NCI-H2107 treated with DMSO at 0.1 percent for 48 hours (cell line): ENCODE results near the gene ADAMTSL1.

ENCODE experiments used
- DNase-seq: peaks from one replicate; lab custom pipeline; 2025; ENCODE audit not compliant: unreplicated experiment; lab: John Stamatoyannopoulos, UW

Gene ADAMTSL1

GRCh38 chr9:18473652-18474279 lies at the start of gene ADAMTSL1:
Gene ADAMTSL1 (plus strand): TSS chr9:18474153. CDS start chr9:18474233, 80 bp downstream.
- peak; percentile 89 for DNase-seq

- DNase-seq: no peak
Observed at GRCh38 chr9:18427691-18428090, 46.3 kb upstream of the ADAMTSL1 start.

- no peak for DNase-seq
Observed at GRCh38 chr9:18428661-18429060, 45.3 kb upstream of the ADAMTSL1 start.

GRCh38 chr9:18429070-18429469 lies 44.9 kb upstream of the ADAMTSL1 start:
- no peak for DNase-seq

GRCh38 chr9:18433620-18434019 lies 40.3 kb upstream of the ADAMTSL1 start:
- no peak for DNase-seq

- DNase-seq: no peak
Observed at GRCh38 chr9:18437315-18438201, 36.4 kb upstream of the ADAMTSL1 start.

GRCh38 chr9:18438300-18438925 lies 35.5 kb upstream of the ADAMTSL1 start:
- DNase-seq: no peak

- no peak for DNase-seq
Observed at GRCh38 chr9:18438951-18439350, 35.0 kb upstream of the ADAMTSL1 start.

- DNase-seq: no peak
Observed at GRCh38 chr9:18441261-18441660, 32.7 kb upstream of the ADAMTSL1 start.

GRCh38 chr9:18442629-18443491 lies 31.1 kb upstream of the ADAMTSL1 start:
- peak; percentile 71 for DNase-seq

GRCh38 chr9:18447131-18447530 lies 26.8 kb upstream of the ADAMTSL1 start:
- DNase-seq: no peak

GRCh38 chr9:18447541-18447940 lies 26.4 kb upstream of the ADAMTSL1 start:
- no peak for DNase-seq

GRCh38 chr9:18448101-18448500 lies 25.9 kb upstream of the ADAMTSL1 start:
- DNase-seq: no peak

- DNase-seq: no peak
Observed at GRCh38 chr9:18451406-18451805, 22.5 kb upstream of the ADAMTSL1 start.

GRCh38 chr9:18452276-18452675 lies 21.7 kb upstream of the ADAMTSL1 start:
- no peak for DNase-seq

GRCh38 chr9:18456624-18457237 lies 17.2 kb upstream of the ADAMTSL1 start:
- no peak for DNase-seq

- no peak for DNase-seq
Observed at GRCh38 chr9:18457510-18457909, 16.4 kb upstream of the ADAMTSL1 start.

- no peak for DNase-seq
Observed at GRCh38 chr9:18459962-18460584, 13.9 kb upstream of the ADAMTSL1 start.

GRCh38 chr9:18461496-18461895 lies 12.5 kb upstream of the ADAMTSL1 start:
- DNase-seq: no peak

GRCh38 chr9:18463991-18464390 lies 10.0 kb upstream of the ADAMTSL1 start:
- no peak for DNase-seq
